Measurements from ENCODE around the gene SLC35A4.

- TF ChIP-seq POLR2AphosphoS5 (IDR thresholded peaks at IDR 0.05; ENCODE audit: borderline replicate concordance, low read depth, low read length) (no peak), EZH2 (IDR thresholded peaks at IDR 0.05) (no peak)
These were observed 6.7 kb upstream of the SLC35A4 start for GRCh38 chr5:140557965-140558364.
